Lung (tissue), 12 donors: ENCODE results near the gene DYNLT1. TPM values are rescaled to one million over a fixed set of nuclear protein-coding genes. Genes with fewer than 3 reads are reported as not detected.

Experiments used
- ATAC-seq: fragments of 200-7000 bp; cut with Tn5 transposase; one replicate; pipeline ENCODE4 v1.9.1; 2020; ENCODE audit warnings: moderate number of reproducible peaks; ENCODE audit not compliant: insufficient read depth, low FRiP score
- DNase-seq, 3 donors: peaks; one replicate each; pipeline ENCODE4 v3.0.0-alpha.2; 2013 to 2017
- H3K27ac ChIP-seq, 2 donors: one replicate each; pipeline ENCODE4 v1.5.1; 2013; ENCODE audit warnings: mild to moderate bottlenecking in 2 of 2, moderate library complexity in 2 of 2, control low read depth in 1 of 2, inconsistent platforms in 1 of 2, low read depth in 1 of 2, low read length in 1 of 2
- H3K27me3 ChIP-seq, 3 donors: one replicate each; pipeline ENCODE4 v1.5.1; 2013; ENCODE audit warnings: low read length in 2 of 3; ENCODE audit not compliant: control insufficient read depth in 3 of 3, insufficient read depth in 3 of 3
- H3K36me3 ChIP-seq, 4 donors: one replicate each; pipeline ENCODE4 v1.5.1; 2013; ENCODE audit warnings: low read length in 4 of 4, mild to moderate bottlenecking in 1 of 4, moderate library complexity in 1 of 4; ENCODE audit not compliant: control insufficient read depth in 4 of 4, insufficient read depth in 4 of 4
- H3K4me1 ChIP-seq, 5 donors: one replicate each; pipeline ENCODE4 v1.5.1; 2013; ENCODE audit warnings: low read length in 5 of 5, mild to moderate bottlenecking in 2 of 5, moderate library complexity in 1 of 5; ENCODE audit not compliant: control insufficient read depth in 5 of 5, insufficient read depth in 5 of 5
- H3K4me3 ChIP-seq: one replicate; pipeline ENCODE4 v1.5.1; 2013; ENCODE audit warnings: mild to moderate bottlenecking, control low read depth, moderate library complexity
- H3K9ac ChIP-seq, 2 donors: one replicate each; pipeline ENCODE4 v1.5.1; 2013; ENCODE audit warnings: low read length in 2 of 2, control low read depth in 1 of 2; ENCODE audit not compliant: insufficient read depth in 1 of 2
- H3K9me3 ChIP-seq, 4 donors: one replicate each; pipeline ENCODE4 v1.5.1; 2013; ENCODE audit warnings: low read length in 3 of 4, mild to moderate bottlenecking in 1 of 4, moderate library complexity in 1 of 4; ENCODE audit not compliant: control insufficient read depth in 4 of 4, insufficient read depth in 3 of 4
- WGBS, 2 donors: extraction: QIAGEN DNeasy Blood & Tissue Kit; methylation state at CpG; one replicate each; pipeline ENCODE4 v1.1.7; 2013; 5-methylcytosine and 5-hydroxymethylcytosine counted together
- polyA plus RNA-seq, 2 donors: library from polyadenylated mRNA; stranded (reverse); fragments of 200-250 nt; gene quantifications; one replicate each; pipeline ENCODE4 v1.2.1, GENCODE V29; 2013
- total RNA-seq, 2 donors: library from RNA; depleted of rRNA in 1 of 2; stranded (reverse); fragments of >200 nt in 1 of 2; gene quantifications; one replicate each; pipeline ENCODE4 v1.2.1, GENCODE V29; 2014 to 2021
- TF ChIP-seq, protein P1 (sequence below): IDR thresholded peaks from 2 replicates; pipeline ENCODE4 v1.5.1; 2012; ENCODE audit warnings: mild to moderate bottlenecking; ENCODE audit errors: control extremely low read depth, extremely low read depth
- donor health status: control.
- donor health status: control.
- donor health status: Bipolar disorder and iron deficiency.
- donor health status: healthy.
- donor health status: DM: yes; HTN: yes; CAD: no.

DYNLT1 gene
- total and polyA plus RNA-seq, 4 donors: 83.4 to 268 (median 199) TPM

DNA sequence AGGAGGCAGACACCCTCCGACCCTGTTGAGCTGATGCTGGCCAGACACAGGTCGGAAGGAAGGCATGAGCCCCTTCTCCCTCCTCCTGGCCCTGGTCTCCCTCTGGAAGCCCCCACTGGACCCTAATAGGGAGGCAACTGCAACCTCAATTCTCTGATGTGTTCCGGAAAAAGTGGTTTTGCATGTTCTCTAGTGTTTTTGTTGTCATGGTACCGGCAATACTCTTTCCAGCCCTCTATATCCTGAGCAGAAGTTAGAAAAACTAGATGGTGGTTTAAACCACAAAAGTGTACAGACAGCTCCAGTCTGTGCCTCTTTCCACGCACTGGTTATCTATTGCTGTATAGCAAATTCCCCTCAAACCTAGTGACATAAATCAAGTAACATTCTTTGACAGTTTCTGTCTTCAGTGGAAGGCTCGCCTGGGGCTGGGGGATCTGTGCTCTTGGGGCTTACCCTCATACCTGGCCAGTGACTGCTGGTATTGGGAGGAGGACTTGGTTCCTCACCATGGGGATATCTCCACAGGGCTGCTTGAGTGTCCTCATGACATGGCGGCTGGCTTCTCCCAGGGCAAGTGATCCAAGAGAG is 42.3 kb upstream of the DYNLT1 start:
- TF ChIP-seq, protein P1, sequence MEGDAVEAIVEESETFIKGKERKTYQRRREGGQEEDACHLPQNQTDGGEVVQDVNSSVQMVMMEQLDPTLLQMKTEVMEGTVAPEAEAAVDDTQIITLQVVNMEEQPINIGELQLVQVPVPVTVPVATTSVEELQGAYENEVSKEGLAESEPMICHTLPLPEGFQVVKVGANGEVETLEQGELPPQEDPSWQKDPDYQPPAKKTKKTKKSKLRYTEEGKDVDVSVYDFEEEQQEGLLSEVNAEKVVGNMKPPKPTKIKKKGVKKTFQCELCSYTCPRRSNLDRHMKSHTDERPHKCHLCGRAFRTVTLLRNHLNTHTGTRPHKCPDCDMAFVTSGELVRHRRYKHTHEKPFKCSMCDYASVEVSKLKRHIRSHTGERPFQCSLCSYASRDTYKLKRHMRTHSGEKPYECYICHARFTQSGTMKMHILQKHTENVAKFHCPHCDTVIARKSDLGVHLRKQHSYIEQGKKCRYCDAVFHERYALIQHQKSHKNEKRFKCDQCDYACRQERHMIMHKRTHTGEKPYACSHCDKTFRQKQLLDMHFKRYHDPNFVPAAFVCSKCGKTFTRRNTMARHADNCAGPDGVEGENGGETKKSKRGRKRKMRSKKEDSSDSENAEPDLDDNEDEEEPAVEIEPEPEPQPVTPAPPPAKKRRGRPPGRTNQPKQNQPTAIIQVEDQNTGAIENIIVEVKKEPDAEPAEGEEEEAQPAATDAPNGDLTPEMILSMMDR: no peak
- WGBS, 2 donors: 29 to 57% methylated on average over 7 of the region's 7 CpGs
- Histone ChIP-seq H3K4me3 (no peak overlapping the region), H3K36me3 (no peaks in the 10 kb centered on the region), H3K9me3 (no peaks in the 10 kb centered on the region), H3K4me1 (peaks cover 0 to 8% (median 0%) of the 10 kb centered on the region in 5 donors), H3K9ac (peak overlapping the region in 1 of 2 donors; percentile 9), H3K27me3 (no peaks in the 10 kb centered on the region), H3K27ac (peak overlapping the region in 1 of 2 donors; percentile 83)
- DNase-seq: peak in 2 of 3 donors; percentile 30 to 47
- ATAC-seq: peak; percentile 10

DNA sequence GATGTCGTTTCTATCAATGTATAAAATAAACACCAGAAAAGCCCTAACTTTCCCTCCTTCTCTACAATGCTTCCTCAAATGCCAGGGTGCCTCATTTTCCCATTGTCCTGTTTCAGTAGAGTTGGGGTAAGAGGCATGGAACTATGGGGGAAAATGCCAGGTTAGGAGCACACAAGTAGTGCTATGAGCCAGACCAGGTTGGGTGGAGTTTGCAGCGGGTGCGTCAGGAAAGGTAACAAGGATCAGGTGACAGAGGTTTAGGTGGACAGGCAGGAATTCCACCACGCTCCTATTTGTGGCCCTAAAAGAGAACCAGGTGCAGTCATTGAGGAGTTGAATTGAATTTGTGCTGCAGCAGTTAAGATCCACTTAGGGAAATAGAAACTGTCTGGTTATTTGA is 41.8 kb upstream of the DYNLT1 start:
- Histone ChIP-seq H3K9me3 (no peaks in the 10 kb centered on the region), H3K27me3 (no peaks in the 10 kb centered on the region), H3K4me3 (no peak overlapping the region), H3K27ac (peak overlapping the region in 1 of 2 donors; percentile 79), H3K9ac (no peak overlapping the region), H3K36me3 (no peaks in the 10 kb centered on the region), H3K4me1 (peaks cover 0 to 8% (median 0%) of the 10 kb centered on the region in 5 donors)
- 46 to 50% methylated on average over 4 of the region's 4 CpGs for WGBS, 2 donors
- TF ChIP-seq, protein P1: no peak
- peak; percentile 28 to 46 (median 44) for DNase-seq
- ATAC-seq: no peak

- Histone ChIP-seq H3K9me3 (no peaks in the 10 kb centered on the region), H3K27me3 (no peaks in the 10 kb centered on the region), H3K9ac (no peak overlapping the region), H3K27ac (no peak overlapping the region), H3K36me3 (peaks cover 0 to 1% (median 0%) of the 10 kb centered on the region in 4 donors), H3K4me3 (no peak overlapping the region), H3K4me1 (peaks cover 0 to 8% (median 0%) of the 10 kb centered on the region in 5 donors)
- WGBS, 2 donors: 47 to 51% methylated on average over 5 of the region's 5 CpGs
- DNase-seq (peak in 1 of 3 donors; percentile 25), ATAC-seq (no peak)
- TF ChIP-seq, protein P1: no peak
Measured at GRCh38 chr6:158684745-158685324, 40.3 kb upstream of the DYNLT1 start.
